Central memory CD8-positive, alpha-beta T cell (primary cell): ENCODE results near the gene TBXAS1.
"Not testable (repeated sequence)": the region's sequence is repeated elsewhere in the genome, so short reads cannot be mapped to it uniquely, and the experiment has no call there.

Experiments used
- ATAC-seq: fragments of 150-1000 bp; cut with Tn5 transposase; replicated peaks from 2 replicates; pipeline ENCODE4 v1.10.0; 2022; ENCODE audit warnings: mild to moderate bottlenecking, moderate FRiP score, moderate number of reproducible peaks; ENCODE audit not compliant: poor library complexity, severe bottlenecking; ENCODE audit errors: extremely low read depth
- DNase-seq, 2 donors: peaks; one replicate each; pipeline ENCODE4 v3.0.0; 2021; ENCODE audit warnings: low spot score in 2 of 2
- H3K27ac Mint-ChIP-seq: one replicate; pipeline ENCODE4 v1.8.0; 2022; ENCODE audit warnings: low read depth, mild to moderate bottlenecking, moderate library complexity, mixed read lengths
- H3K27me3 Mint-ChIP-seq: one replicate; pipeline ENCODE4 v1.8.0; 2022; ENCODE audit warnings: mixed read lengths
- H3K36me3 Mint-ChIP-seq: one replicate; pipeline ENCODE4 v1.8.0; 2022; ENCODE audit warnings: mild to moderate bottlenecking, moderate library complexity, mixed read lengths; ENCODE audit not compliant: insufficient read depth
- H3K4me1 Mint-ChIP-seq: one replicate; pipeline ENCODE4 v1.8.0; 2022; ENCODE audit warnings: mixed read lengths
- H3K4me3 Mint-ChIP-seq: one replicate; pipeline ENCODE4 v1.8.0; 2022; ENCODE audit warnings: mild to moderate bottlenecking, moderate library complexity, mixed read lengths
- H3K9me3 Mint-ChIP-seq: one replicate; pipeline ENCODE4 v1.8.0; 2022; ENCODE audit warnings: mixed read lengths

Gene TBXAS1

DNA sequence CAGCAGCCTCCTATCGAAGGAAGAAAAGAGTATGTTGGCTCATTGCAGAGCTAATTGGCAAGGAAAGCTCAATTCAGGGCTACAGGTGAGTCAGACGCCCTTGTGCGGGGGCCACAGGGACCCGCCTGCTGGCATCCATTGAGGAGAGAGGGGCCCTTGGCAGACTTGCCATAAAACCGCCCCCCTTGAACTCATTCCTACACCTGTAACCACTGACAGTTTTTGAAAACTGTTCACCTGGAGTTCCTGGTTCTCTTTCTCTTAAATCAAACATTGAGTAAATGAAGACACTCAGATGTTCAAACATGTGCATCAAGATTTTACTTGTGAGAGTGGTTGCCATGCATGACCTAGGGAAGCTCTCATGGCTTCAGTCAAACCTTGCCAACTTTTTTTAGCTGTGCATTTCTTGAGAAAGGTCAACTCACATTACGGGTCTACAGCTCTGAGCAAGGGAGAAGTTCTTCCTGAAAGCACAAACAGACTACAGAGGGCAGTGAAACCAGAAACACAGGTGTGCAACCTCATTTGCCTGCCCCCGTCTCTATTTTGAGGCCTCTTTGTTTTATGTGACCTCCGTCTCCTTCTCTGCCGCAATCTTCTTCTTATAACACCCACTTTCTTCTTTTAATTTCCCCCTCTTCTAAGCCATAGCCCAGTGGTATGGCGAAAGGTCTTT lies 87.8 kb downstream of the TBXAS1 start:
- H3K4me1 Mint-ChIP-seq, result peaks cover 16% of the 10 kb centered on the region
- no peak overlapping the region for H3K4me3 Mint-ChIP-seq
- DNase-seq (no peak), ATAC-seq (no peak)
- peaks cover 14% of the 10 kb centered on the region for H3K27me3 Mint-ChIP-seq
- no peaks in the 10 kb centered on the region for H3K9me3 Mint-ChIP-seq
- H3K27ac Mint-ChIP-seq, result no peak overlapping the region
- H3K36me3 Mint-ChIP-seq, result peaks cover 3% of the 10 kb centered on the region

DNA sequence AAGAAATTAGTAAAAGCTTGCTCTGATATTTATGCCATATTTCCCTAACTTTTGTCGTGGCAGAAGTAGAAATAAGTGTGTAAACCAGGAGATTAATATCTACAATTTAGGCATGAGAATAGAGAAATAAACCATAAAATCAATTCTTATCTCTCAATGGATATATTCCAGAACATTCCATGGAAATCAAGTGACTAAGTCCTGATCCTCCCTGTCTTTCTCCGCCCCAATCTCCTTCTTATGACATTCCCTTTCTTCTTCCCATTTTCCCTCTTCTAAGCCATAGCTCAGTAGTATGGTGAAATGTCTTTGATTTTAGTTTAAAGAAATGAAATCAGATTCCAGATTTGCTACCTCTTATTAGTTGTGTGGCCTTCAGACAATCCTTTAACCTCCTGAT lies 88.8 kb downstream of the TBXAS1 start:
- Mint-ChIP-seq H3K27ac (no peak overlapping the region), H3K27me3 (peaks cover 7% of the 10 kb centered on the region)

DNA sequence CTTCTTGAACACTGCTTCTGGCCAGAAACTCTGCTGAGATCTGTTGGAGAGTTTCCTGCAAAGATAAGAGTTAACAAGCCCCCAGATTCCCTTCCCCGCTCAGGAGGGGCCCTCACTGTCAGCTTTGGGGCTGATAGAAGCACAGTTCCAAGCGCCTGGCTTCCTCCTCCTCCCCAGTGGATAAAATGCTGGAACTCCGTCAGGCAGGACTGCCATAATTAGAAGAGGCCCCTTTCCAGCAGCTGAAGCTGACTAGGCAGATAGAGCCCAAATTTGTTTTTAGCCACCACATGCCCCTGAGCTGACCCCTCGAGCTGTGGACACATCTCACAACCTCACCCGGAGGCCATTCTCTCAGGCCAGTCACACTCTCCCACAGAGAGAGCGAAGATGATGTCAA lies 89.4 kb downstream of the TBXAS1 start:
- H3K27ac Mint-ChIP-seq, result no peak overlapping the region
- H3K36me3 Mint-ChIP-seq, result peaks cover 3% of the 10 kb centered on the region
- peaks cover 16% of the 10 kb centered on the region for H3K4me1 Mint-ChIP-seq
- H3K27me3 Mint-ChIP-seq, result peaks cover under 1% of the 10 kb centered on the region
- H3K4me3 Mint-ChIP-seq, result no peak overlapping the region
- ATAC-seq, result no peak
- no peaks in the 10 kb centered on the region for H3K9me3 Mint-ChIP-seq
- DNase-seq, result no peak

More for the DNA sequence above, 88.8 kb downstream of the TBXAS1 start:
- Mint-ChIP-seq H3K9me3 (no peaks in the 10 kb centered on the region), H3K4me3 (no peak overlapping the region), H3K36me3 (peaks cover 3% of the 10 kb centered on the region), H3K4me1 (peaks cover 16% of the 10 kb centered on the region)
- ATAC-seq (no peak), DNase-seq (no peak)

DNA sequence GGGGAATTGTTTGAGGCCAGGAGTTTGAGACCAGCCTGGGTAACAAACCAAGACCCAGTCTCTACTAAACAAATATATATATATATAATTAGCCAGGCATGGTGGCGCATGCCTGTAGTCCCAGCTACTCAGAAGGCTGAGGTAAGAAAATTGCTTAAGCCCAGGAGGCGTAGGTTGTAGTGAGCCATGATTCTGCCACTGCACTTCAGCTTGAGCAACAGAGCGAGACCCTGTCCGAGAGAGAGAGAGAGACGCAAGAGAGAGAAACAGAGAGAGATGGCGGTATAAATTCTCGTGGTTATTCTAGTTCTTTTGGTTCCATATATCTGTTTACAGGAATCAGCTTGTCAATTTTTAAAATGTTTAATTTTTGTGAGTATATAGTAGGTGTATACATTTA lies 94.0 kb downstream of the TBXAS1 start:
- Mint-ChIP-seq H3K4me1 (no peaks in the 10 kb centered on the region), H3K36me3 (no peaks in the 10 kb centered on the region)
- no peak for DNase-seq

DNA sequence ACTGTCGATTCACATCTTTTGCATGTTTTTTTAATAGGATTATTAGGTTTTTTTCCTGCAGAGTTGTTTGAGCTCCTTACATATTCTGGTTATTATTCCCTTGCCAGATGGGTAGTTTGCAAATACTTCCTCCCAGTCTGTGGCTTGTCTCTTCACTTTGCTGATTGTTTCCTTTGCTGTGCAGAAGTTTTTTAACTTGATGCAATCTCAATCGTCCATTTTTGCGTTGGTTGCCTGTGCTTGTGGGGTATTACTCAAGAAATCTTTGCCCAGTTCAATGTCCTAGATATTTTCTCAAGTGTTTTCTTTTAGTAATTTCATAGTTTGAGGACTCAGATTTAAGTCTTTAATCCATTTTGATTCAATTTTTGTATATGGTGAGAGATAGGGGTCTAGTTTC lies 95.4 kb downstream of the TBXAS1 start:
- Mint-ChIP-seq H3K4me3 (no peak overlapping the region), H3K27ac (no peak overlapping the region), H3K9me3 (no peaks in the 10 kb centered on the region), H3K36me3 (no peaks in the 10 kb centered on the region), H3K4me1 (no peaks in the 10 kb centered on the region), H3K27me3 (peaks cover 49% of the 10 kb centered on the region)
- DNase-seq (no peak), ATAC-seq (no peak)

More for the DNA sequence above, 94.0 kb downstream of the TBXAS1 start:
- Mint-ChIP-seq H3K9me3 (no peaks in the 10 kb centered on the region), H3K27ac (no peak overlapping the region), H3K27me3 (peaks cover 35% of the 10 kb centered on the region), H3K4me3 (no peak overlapping the region)
- ATAC-seq, result no peak

DNA sequence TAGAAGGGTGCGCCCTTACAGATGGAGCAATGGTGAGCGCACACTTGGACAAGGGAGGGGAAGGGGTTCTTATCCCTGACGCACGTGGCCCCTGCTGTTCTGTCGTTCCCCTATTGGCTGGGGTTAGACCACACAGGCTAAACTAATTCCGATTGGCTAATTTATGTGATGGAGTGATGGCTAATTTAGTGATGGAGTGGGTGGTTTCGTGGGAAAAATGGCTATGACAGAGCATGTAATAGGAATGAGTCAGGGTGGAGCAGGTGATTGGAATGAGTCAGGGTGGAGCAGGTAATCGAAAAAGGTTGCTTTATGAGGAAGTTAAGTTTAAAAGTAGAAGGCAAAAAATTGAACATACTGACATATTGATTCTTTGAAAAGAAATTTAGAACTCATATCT lies 100.2 kb downstream of the TBXAS1 start:
- DNase-seq, H3K9me3 Mint-ChIP-seq, H3K27ac Mint-ChIP-seq, H3K4me3 Mint-ChIP-seq, H3K4me1 Mint-ChIP-seq, ATAC-seq, H3K36me3 Mint-ChIP-seq: not testable (repeated sequence)
- H3K27me3 Mint-ChIP-seq, result peaks cover 81% of the 10 kb centered on the region

DNA sequence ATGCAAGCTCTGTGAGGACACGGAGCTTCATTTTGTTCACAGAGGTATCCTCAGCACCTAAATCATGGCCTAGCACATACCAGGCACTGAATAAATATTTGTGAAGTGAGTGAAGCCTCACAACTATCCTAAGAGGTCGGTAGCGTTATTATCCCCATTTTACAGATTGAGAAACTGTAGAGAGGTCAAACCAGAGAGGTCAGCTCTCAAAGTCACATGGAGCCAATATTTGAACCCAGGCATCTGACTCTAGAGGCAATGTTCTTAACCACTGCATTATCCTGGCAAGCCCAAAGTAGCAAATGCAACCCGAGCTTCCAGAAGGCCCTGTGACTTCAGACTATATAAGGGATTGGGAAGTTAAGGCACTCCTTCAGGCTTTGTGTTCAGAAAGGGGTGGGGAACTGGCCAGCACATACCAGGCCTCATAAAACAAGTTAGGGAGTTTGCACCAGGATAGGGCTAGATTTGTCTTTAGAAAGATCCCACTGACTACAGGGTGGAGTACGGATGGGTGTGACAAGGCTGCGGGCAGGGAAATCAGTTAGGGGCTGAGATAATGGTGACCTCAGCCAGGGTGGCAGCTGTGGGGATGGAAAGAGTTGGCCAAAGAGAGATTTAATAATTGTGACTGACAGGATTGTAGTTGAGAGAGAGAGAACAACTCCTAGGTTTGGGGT lies 101.4 kb downstream of the TBXAS1 start:
- H3K4me3 Mint-ChIP-seq, result no peak overlapping the region
- peaks cover 78% of the 10 kb centered on the region for H3K27me3 Mint-ChIP-seq
- no peaks in the 10 kb centered on the region for H3K9me3 Mint-ChIP-seq
- H3K27ac Mint-ChIP-seq, result no peak overlapping the region
- peaks cover 2% of the 10 kb centered on the region for H3K36me3 Mint-ChIP-seq
- ATAC-seq (no peak), DNase-seq (no peak)
- H3K4me1 Mint-ChIP-seq, result no peaks in the 10 kb centered on the region

DNA sequence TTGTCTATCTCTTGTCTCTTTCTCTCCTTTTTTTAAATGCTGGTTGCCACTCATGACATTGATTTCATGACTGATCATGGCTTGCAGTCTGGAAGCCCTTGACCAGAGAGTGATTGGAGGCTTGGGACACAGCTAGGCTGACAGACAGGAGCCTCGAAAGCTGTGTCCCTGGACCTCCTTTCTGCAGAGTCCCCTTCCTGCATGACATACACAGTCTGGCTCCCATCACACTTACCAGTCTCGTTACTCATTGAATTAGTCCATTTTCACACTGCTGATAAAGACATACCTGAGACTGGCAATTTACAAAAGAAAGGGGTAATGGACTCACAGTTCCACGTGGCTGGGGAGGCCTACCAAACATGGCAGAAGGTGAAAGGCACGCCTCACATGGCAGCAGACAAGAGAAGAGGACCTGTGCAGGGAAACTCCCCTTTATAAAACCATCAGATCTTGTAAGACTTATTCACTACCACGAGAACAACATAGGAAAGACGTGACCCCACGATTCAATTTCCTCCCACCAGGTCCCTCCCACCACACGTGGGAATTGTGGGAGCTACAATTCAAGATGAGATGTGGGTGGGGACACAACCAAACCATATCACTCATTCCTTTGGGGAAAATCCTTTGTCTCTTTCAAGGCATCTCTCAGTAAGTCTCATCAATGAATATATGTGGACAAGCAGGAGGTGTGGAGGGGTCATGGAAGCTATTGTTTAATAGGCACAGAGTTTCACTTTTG lies 102.3 kb downstream of the TBXAS1 start:
- H3K4me1 Mint-ChIP-seq, result no peaks in the 10 kb centered on the region
- no peak for DNase-seq
- H3K36me3 Mint-ChIP-seq, result peaks cover 2% of the 10 kb centered on the region
- peaks cover 78% of the 10 kb centered on the region for H3K27me3 Mint-ChIP-seq
- no peak overlapping the region for H3K4me3 Mint-ChIP-seq
- no peaks in the 10 kb centered on the region for H3K9me3 Mint-ChIP-seq
- no peak for ATAC-seq
- no peak overlapping the region for H3K27ac Mint-ChIP-seq

DNA sequence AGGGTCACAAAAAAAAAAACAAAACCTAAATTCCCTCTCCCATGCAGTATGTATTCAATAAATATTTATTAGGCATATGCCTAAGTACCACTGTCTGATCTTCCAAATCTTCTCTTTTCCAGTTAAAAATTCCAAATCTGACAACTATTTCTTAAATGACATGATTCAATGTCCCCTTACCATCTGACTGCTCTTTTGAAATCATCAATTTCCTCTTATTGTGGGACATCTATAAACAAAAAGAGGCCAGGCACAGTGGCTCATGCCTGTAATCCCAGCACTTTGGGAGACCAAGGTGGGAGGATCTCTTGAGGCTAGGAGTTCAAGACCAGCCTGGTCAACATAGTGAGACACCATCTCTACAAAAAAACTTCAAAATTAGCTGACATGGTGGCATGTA lies 103.5 kb downstream of the TBXAS1 start:
- Mint-ChIP-seq H3K4me1 (no peaks in the 10 kb centered on the region), H3K27ac (no peak overlapping the region), H3K4me3 (no peak overlapping the region), H3K9me3 (no peaks in the 10 kb centered on the region), H3K36me3 (peaks cover 2% of the 10 kb centered on the region), H3K27me3 (peaks cover 76% of the 10 kb centered on the region)
- DNase-seq (no peak), ATAC-seq (no peak)

DNA sequence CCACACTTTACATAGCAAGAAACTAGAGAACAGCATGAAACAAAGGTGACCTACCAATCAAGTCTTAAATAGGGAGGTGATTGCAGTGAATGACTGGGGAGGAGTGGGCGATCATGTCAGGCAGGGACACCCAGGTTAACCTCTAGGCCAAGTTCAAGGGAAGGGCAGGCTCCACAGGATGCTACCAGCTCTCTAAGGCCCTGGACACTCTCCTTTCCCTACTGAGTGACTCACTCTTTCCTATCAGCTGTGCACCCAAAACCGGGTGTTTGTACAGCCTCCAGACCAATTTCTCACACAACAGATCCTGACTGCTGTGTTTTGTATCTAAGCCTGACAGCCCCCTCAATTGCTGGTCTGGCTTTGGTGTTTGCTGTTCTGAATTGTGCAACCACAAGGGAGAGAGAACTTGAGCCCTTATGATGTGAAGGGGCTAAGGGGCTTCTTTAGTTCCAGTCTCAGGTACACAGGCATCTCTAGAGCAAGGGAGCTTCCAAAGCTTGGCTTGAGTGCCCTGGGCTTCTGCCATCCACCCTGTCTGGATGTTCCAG lies 107.8 kb downstream of the TBXAS1 start:
- Mint-ChIP-seq H3K4me1 (no peaks in the 10 kb centered on the region), H3K27ac (no peak overlapping the region), H3K9me3 (no peaks in the 10 kb centered on the region), H3K4me3 (no peak overlapping the region), H3K27me3 (peaks cover 60% of the 10 kb centered on the region), H3K36me3 (peaks cover 2% of the 10 kb centered on the region)
- ATAC-seq (no peak), DNase-seq (no peak)

DNA sequence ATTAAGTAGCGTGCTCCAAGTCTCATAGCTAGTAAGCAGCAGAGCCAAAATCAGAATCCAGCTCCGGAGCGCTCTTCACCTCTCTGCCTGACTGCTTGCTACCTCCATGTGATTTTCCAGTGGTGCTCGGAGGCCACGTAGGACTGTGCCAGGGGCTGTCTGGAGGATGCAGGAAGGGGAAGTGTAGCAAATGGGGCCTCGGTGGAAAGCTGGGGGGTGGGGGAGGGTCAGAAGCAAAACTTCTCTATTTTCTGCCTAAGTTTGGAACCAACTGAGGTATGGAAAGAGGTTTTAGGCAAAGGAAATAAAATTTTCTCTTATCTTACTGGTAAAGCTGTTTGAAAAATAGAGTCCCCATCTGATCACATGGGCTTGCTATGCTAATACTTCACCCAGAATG lies 108.7 kb downstream of the TBXAS1 start:
- H3K27me3 Mint-ChIP-seq, result peaks cover 51% of the 10 kb centered on the region
- H3K4me3 Mint-ChIP-seq, result no peak overlapping the region
- no peak overlapping the region for H3K27ac Mint-ChIP-seq
- no peak for ATAC-seq
- H3K4me1 Mint-ChIP-seq, result no peaks in the 10 kb centered on the region
- DNase-seq, result no peak
- no peaks in the 10 kb centered on the region for H3K9me3 Mint-ChIP-seq
- peaks cover 2% of the 10 kb centered on the region for H3K36me3 Mint-ChIP-seq

DNA sequence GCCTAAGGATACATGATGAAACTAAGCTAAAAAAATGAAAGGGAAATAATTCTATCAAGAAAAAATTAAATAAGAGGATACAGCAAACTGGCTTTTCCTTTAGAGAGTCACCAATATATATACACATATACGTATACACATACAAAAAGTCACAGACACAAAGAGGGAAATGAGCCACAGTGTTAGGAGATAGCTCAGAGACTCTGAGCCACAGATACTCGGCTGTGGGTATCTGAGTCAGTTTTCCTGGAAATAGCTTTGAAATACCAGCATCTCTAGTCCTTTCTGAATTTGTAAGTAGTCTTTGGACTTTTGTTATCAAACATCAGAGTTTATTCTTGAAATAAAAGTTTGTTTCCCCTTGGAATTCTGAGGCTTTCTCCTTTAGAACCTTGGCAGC lies 111.8 kb downstream of the TBXAS1 start:
- H3K27me3 Mint-ChIP-seq, result peaks cover 63% of the 10 kb centered on the region
- no peak overlapping the region for H3K4me3 Mint-ChIP-seq
- DNase-seq, result no peak
- no peak overlapping the region for H3K27ac Mint-ChIP-seq
- no peaks in the 10 kb centered on the region for H3K4me1 Mint-ChIP-seq
- H3K9me3 Mint-ChIP-seq, result peaks cover 10% of the 10 kb centered on the region
- peaks cover 3% of the 10 kb centered on the region for H3K36me3 Mint-ChIP-seq
- ATAC-seq, result no peak
